PC-3 (cell line): ENCODE results near the gene SLC5A3. TPM values are rescaled to one million over a fixed set of nuclear protein-coding genes. Genes with fewer than 3 reads are reported as not detected.

Source experiments
- ATAC-seq: fragments of 200-7000 bp; cut with Tn5 transposase; 2 replicates; pipeline ENCODE4 v1.9.1; 2020; ENCODE audit warnings: mild to moderate bottlenecking, moderate library complexity
- BruUV-seq: library from RNA; stranded (reverse); fragments of 400-500 nt; replicated peaks from 2 replicates; lab custom pipeline; 2021; lab: Mats Ljungman, UMichigan
- CTCF ChIA-PET: fragments of 300-600 bp; sonication (Branson Sonifier 250); formaldehyde crosslinking; loops from one replicate; lab custom pipeline; 2022; ENCODE audit warnings: antibody characterized with exemption; lab: Charles Lee
- POLR2A ChIA-PET: fragments of 300-600 bp; sonication (Branson Sonifier 250); formaldehyde crosslinking; loops from one replicate; lab custom pipeline; 2022; ENCODE audit warnings: antibody characterized with exemption; ENCODE audit not compliant: unreplicated experiment; lab: Charles Lee
- DNase-seq: peaks from one replicate; pipeline ENCODE4 v3.0.0-alpha.2; 2015
- H2AFZ ChIP-seq: fragments of 300-600 bp; sonication (generic); 2 replicates; pipeline ENCODE4 v1.6.0; 2016; ENCODE audit warnings: antibody characterized with exemption, low read length
- H3F3A ChIP-seq: fragments of 300-600 bp; sonication (generic); one replicate; pipeline ENCODE4 v1.6.0; 2017; ENCODE audit warnings: antibody characterized with exemption, low read length, control low read depth, mild to moderate bottlenecking; ENCODE audit not compliant: unreplicated experiment
- H3K27ac ChIP-seq: fragments of 300-600 bp; sonication (generic); 2 replicates; pipeline ENCODE4 v1.5.1; 2016; ENCODE audit warnings: mild to moderate bottlenecking, low read length
- H3K27me3 ChIP-seq: fragments of 300-600 bp; sonication (generic); 2 replicates; pipeline ENCODE4 v1.6.1; 2016; ENCODE audit warnings: low read length, mixed read lengths
- H3K36me3 ChIP-seq: fragments of 300-600 bp; sonication (generic); 2 replicates; pipeline ENCODE4 v1.6.1; 2016; ENCODE audit warnings: low read depth, mixed run types, low read length, mixed read lengths
- H3K4me1 ChIP-seq: fragments of 300-600 bp; sonication (generic); 2 replicates; pipeline ENCODE4 v1.5.1; 2016; ENCODE audit warnings: low read length; ENCODE audit not compliant: insufficient read depth
- H3K4me2 ChIP-seq: fragments of 300-600 bp; sonication (generic); 2 replicates; pipeline ENCODE4 v1.6.0; 2016; ENCODE audit warnings: low read length
- H3K4me3 ChIP-seq: fragments of 300-600 bp; sonication (generic); 2 replicates; pipeline ENCODE4 v1.5.1; 2016; ENCODE audit warnings: mild to moderate bottlenecking, low read length, mixed read lengths
- H3K79me2 ChIP-seq: fragments of 300-600 bp; sonication (generic); 2 replicates; pipeline ENCODE4 v1.6.1; 2017; ENCODE audit warnings: low read length, mixed read lengths
- H3K9ac ChIP-seq: fragments of 300-600 bp; sonication (generic); 2 replicates; pipeline ENCODE4 v1.6.0; 2016; ENCODE audit warnings: mild to moderate bottlenecking, low read length
- H3K9me2 ChIP-seq: fragments of 300-600 bp; sonication (generic); replicated peaks from 2 replicates; pipeline ENCODE4 v1.6.1; 2016; ENCODE audit warnings: mixed run types, low read length, mixed read lengths
- H3K9me3 ChIP-seq: fragments of 300-600 bp; sonication (generic); 2 replicates; pipeline ENCODE4 v1.6.1; 2016; ENCODE audit warnings: low read length, mixed read lengths
- H4K20me1 ChIP-seq: fragments of 300-600 bp; sonication (generic); 2 replicates; pipeline ENCODE4 v1.6.1; 2016; ENCODE audit warnings: low read length, mixed read lengths
- CTCF ChIP-seq: fragments of 300-600 bp; sonication (generic); conservative IDR thresholded peaks from 2 replicates; pipeline ENCODE4 v1.5.1; 2017; ENCODE audit warnings: antibody characterized with exemption, low read depth, mild to moderate bottlenecking, low read length
- EZH2 ChIP-seq: fragments of 300-600 bp; sonication (generic); IDR thresholded peaks from one replicate; pipeline ENCODE4 v1.6.1; 2017; ENCODE audit warnings: antibody characterized with exemption, mild to moderate bottlenecking, low read length; ENCODE audit not compliant: unreplicated experiment
- EZH2phosphoT487 ChIP-seq: fragments of 300-600 bp; sonication (generic); IDR thresholded peaks from 2 replicates; pipeline ENCODE4 v1.6.1; 2018; ENCODE audit warnings: mild to moderate bottlenecking, antibody characterized with exemption, low read length, borderline replicate concordance
- intact Hi-C: fragments of 100-400 bp; cut with micrococcal nuclease; formaldehyde crosslinking; loops from 2 replicates; pipeline ENCODE4 v1.9.0; 2023
- total RNA-seq: library from RNA; depleted of rRNA; stranded (reverse); fragments of >200 nt; gene quantifications from 2 replicates; pipeline ENCODE4 v1.2.3, GENCODE V29; 2014

Gene SLC5A3
- total RNA-seq, 1 experiment from 2014 or later = 13.8 TPM

- Histone ChIP-seq H3K4me3 (peak overlapping the region; percentile 78), H3K9me2 (no peaks in the 10 kb centered on the region), H2AFZ (peak overlapping the region; percentile 57; the same call in 1 of the 2 replicates), H3K9me3 (no peaks in the 10 kb centered on the region), H4K20me1 (peaks cover 45% of the 10 kb centered on the region), H3K4me1 (peaks cover 47% of the 10 kb centered on the region), H3F3A (no peaks in the 10 kb centered on the region), H3K4me2 (peak overlapping the region; percentile 83), H3K79me2 (peaks cover 48% of the 10 kb centered on the region), H3K9ac (peak overlapping the region; percentile 76), H3K27me3 (no peaks in the 10 kb centered on the region), H3K27ac (no peak overlapping the region), H3K36me3 (peaks cover 18% of the 10 kb centered on the region)
- peak; percentile 34 for DNase-seq
- POLR2A ChIA-PET = interaction anchor here (0.6 to 1.0 kb wide), 3 partner anchors 14 to 142 kb away, joined by 3 to 9 read pairs (median 6); no protein-coding TSS in a partner anchor
- CTCF ChIA-PET = no interaction called here
- BruUV-seq = no TSS peak
- peak; percentile 37 for ATAC-seq
- TF ChIP-seq EZH2 (no peak), EZH2phosphoT487 (no peak), CTCF (no peak)
- intact Hi-C loops = loop anchor here (2.0 to 5.0 kb wide), 2 partner anchors 127 to 149 kb away; no protein-coding TSS in a partner anchor
These were observed 438 bp downstream of the SLC5A3 start for GRCh38 chr21:34073749-34074282.

GRCh38 chr21:34074283-34075090, 1.1 kb downstream of the SLC5A3 start:
- POLR2A ChIA-PET = interaction anchor here (0.6 kb wide), 1 partner anchor 127 kb away, joined by 6 read pairs; no protein-coding TSS in a partner anchor
- Histone ChIP-seq H3K9me2 (no peaks in the 10 kb centered on the region), H3K4me2 (peak overlapping the region; percentile 83), H3K36me3 (peaks cover 18% of the 10 kb centered on the region), H3K4me3 (peak overlapping the region; percentile 78), H3K79me2 (peaks cover 52% of the 10 kb centered on the region), H3K27me3 (no peaks in the 10 kb centered on the region), H4K20me1 (peaks cover 49% of the 10 kb centered on the region), H3F3A (no peaks in the 10 kb centered on the region), H2AFZ (no peak overlapping the region), H3K9ac (peak overlapping the region; percentile 72), H3K4me1 (peaks cover 51% of the 10 kb centered on the region), H3K27ac (no peak overlapping the region), H3K9me3 (no peaks in the 10 kb centered on the region)
- CTCF ChIA-PET = no interaction called here
- intact Hi-C loops = loop anchor here (5.0 kb wide), 1 partner anchor 127 kb away; no protein-coding TSS in a partner anchor
- DNase-seq (peak; percentile 32), ATAC-seq (no peak)
- TF ChIP-seq EZH2phosphoT487 = no peak
- TF ChIP-seq EZH2 = no peak
- no peak for TF ChIP-seq CTCF
- BruUV-seq = TSS peak; percentile 47
